Muscle layer of duodenum (tissue), 2 donors: Measurements from ENCODE around the gene PLET1.

Source experiments
- H3K27ac ChIP-seq: one replicate; pipeline ENCODE4 v1.7.0; 2013; ENCODE audit warnings: mild to moderate bottlenecking, low read length
- H3K27me3 ChIP-seq: one replicate; pipeline ENCODE4 v1.7.0; 2013; ENCODE audit warnings: low read depth, mild to moderate bottlenecking, control low read depth, low read length
- H3K36me3 ChIP-seq, 2 donors: one replicate each; pipeline ENCODE4 v1.7.0; 2013; ENCODE audit warnings: low read length in 2 of 2, control low read depth in 1 of 2, mild to moderate bottlenecking in 1 of 2; ENCODE audit not compliant: insufficient read depth in 2 of 2, control insufficient read depth in 1 of 2
- H3K4me1 ChIP-seq, 2 donors: one replicate each; pipeline ENCODE4 v1.7.0; 2013; ENCODE audit warnings: low read length in 2 of 2, mild to moderate bottlenecking in 2 of 2, control low read depth in 1 of 2, moderate library complexity in 1 of 2; ENCODE audit not compliant: insufficient read depth in 2 of 2, control insufficient read depth in 1 of 2
- H3K4me3 ChIP-seq, 2 donors: one replicate each; pipeline ENCODE4 v1.7.0; 2013; ENCODE audit warnings: low read length in 2 of 2, low read depth in 1 of 2, mild to moderate bottlenecking in 1 of 2
- H3K9me3 ChIP-seq, 2 donors: one replicate each; pipeline ENCODE4 v1.7.0; 2013; ENCODE audit warnings: low read length in 2 of 2, control low read depth in 1 of 2, mild to moderate bottlenecking in 1 of 2; ENCODE audit not compliant: control insufficient read depth in 1 of 2
- donor health status: healthy.

Gene PLET1

DNA sequence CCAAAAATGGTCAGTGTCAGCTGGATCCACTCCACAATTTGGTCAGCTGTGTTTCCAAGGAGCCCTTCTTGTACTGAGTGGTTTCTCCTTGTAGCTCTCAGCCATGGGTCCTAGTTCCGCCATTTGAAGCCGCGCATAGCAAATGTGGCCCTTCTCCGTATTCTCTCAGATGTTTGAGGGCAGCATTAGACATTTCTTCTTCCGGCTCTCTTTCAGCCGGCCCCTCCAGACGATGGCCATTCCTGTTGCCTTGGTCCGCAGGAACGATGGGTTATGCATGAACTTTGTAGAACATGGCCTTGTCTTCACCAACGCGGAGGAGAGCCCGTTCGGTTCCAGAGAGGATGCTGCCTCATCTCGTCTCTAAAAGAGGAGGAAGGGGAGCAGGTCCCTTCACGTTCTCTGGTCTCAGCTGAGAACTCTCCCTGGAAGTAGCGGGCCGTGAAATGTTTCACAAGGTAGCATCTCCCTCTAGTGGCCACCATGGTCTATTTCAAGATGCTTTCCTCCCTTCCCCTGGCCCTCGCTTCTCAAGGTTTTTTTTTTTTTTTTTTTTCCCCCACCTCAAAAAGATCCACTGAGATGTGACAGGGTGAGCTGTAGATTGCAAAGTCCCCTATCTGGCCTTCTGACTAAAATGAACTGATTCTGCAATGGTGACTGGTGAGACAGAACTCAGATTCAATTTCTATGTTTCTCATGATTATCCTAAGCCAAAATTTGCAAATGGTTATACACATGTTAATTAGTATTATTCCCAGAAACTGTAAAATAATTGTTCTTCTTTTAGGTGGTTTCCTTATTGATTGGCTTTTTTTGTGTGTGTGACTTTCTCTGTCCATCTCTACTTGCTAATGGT is 19.8 kb upstream of the PLET1 start:
- Histone ChIP-seq H3K9me3 (no peaks in the 10 kb centered on the region), H3K4me1 (no peaks in the 10 kb centered on the region), H3K36me3 (no peaks in the 10 kb centered on the region), H3K27ac (no peak overlapping the region), H3K4me3 (peak overlapping the region; percentile 68 to 73), H3K27me3 (no peaks in the 10 kb centered on the region)

- no peak overlapping the region for H3K27ac ChIP-seq
- H3K4me1 ChIP-seq, result no peaks in the 10 kb centered on the region
- H3K9me3 ChIP-seq, result no peaks in the 10 kb centered on the region
- peak overlapping the region; percentile 68 to 73 for H3K4me3 ChIP-seq
- H3K36me3 ChIP-seq, result no peaks in the 10 kb centered on the region
- no peaks in the 10 kb centered on the region for H3K27me3 ChIP-seq
Measured at GRCh38 chr11:112279901-112280267, 19.2 kb upstream of the PLET1 start.

GRCh38 chr11:112278803-112279202 is 18.1 kb upstream of the PLET1 start:
- Histone ChIP-seq H3K27me3 (no peaks in the 10 kb centered on the region), H3K4me1 (no peaks in the 10 kb centered on the region), H3K27ac (no peak overlapping the region), H3K36me3 (no peaks in the 10 kb centered on the region), H3K4me3 (no peak overlapping the region), H3K9me3 (no peaks in the 10 kb centered on the region)

DNA sequence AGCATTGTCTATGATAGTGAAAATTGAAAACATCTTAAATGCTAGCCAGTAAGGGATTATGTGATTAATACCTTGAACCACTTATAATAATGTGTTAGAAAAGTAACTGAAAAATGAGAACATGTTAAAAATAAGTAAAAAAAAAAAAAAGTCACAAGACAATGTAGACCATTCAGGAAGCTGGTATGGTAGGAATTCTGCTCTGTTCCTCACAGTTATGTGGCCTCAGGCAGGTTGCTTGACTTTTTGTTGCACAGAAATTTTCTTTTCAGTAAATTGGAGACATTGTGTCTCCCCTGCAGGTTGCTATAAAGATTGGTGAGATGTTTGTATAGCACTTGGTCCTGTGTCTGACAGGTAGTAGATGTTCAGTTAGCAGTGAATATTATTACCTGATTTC is 17.3 kb upstream of the PLET1 start:
- H3K27ac ChIP-seq, result no peak overlapping the region
- H3K36me3 ChIP-seq, result no peaks in the 10 kb centered on the region
- H3K9me3 ChIP-seq, result no peaks in the 10 kb centered on the region
- H3K27me3 ChIP-seq, result no peaks in the 10 kb centered on the region
- no peaks in the 10 kb centered on the region for H3K4me1 ChIP-seq
- H3K4me3 ChIP-seq, result no peak overlapping the region

GRCh38 chr11:112277029-112277428 is 16.4 kb upstream of the PLET1 start:
- Histone ChIP-seq H3K36me3 (no peaks in the 10 kb centered on the region), H3K27me3 (no peaks in the 10 kb centered on the region), H3K9me3 (no peaks in the 10 kb centered on the region), H3K27ac (no peak overlapping the region), H3K4me1 (no peaks in the 10 kb centered on the region), H3K4me3 (no peak overlapping the region)

GRCh38 chr11:112274007-112274783 is 13.5 kb upstream of the PLET1 start:
- H3K4me1 ChIP-seq, result no peaks in the 10 kb centered on the region
- no peaks in the 10 kb centered on the region for H3K27me3 ChIP-seq
- no peak overlapping the region for H3K27ac ChIP-seq
- H3K4me3 ChIP-seq, result no peak overlapping the region
- H3K36me3 ChIP-seq, result no peaks in the 10 kb centered on the region
- H3K9me3 ChIP-seq, result no peaks in the 10 kb centered on the region

GRCh38 chr11:112273066-112273465 is 12.4 kb upstream of the PLET1 start:
- Histone ChIP-seq H3K27ac (no peak overlapping the region), H3K27me3 (no peaks in the 10 kb centered on the region), H3K4me1 (no peaks in the 10 kb centered on the region), H3K4me3 (no peak overlapping the region), H3K9me3 (no peaks in the 10 kb centered on the region), H3K36me3 (no peaks in the 10 kb centered on the region)

DNA sequence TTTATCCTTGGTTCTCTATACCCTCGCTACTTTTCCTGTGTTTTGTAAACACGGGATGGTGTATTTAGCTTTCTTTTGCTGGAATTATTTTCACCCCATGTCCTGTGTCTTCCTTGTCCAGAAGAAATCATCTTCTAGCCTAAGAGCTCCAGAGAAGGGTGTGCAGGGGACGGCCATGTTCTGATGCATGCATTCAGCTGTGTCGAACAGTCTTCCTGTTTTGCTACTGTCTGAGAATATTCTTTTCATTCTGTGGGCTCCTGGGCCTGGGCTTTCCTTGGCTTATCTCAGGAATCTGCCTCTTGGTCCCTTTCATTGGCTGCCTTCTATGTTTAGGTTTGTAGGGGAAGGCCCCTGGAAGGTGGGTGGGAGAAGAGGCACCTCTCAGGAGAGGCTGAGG is 10.6 kb upstream of the PLET1 start:
- Histone ChIP-seq H3K9me3 (no peaks in the 10 kb centered on the region), H3K4me1 (no peaks in the 10 kb centered on the region), H3K4me3 (no peak overlapping the region), H3K27ac (no peak overlapping the region), H3K36me3 (no peaks in the 10 kb centered on the region), H3K27me3 (no peaks in the 10 kb centered on the region)

- Histone ChIP-seq H3K36me3 (no peaks in the 10 kb centered on the region), H3K27me3 (no peaks in the 10 kb centered on the region), H3K27ac (no peak overlapping the region), H3K4me3 (no peak overlapping the region), H3K4me1 (no peaks in the 10 kb centered on the region), H3K9me3 (no peaks in the 10 kb centered on the region)
Measured at GRCh38 chr11:112270551-112271180, 10.0 kb upstream of the PLET1 start.

DNA sequence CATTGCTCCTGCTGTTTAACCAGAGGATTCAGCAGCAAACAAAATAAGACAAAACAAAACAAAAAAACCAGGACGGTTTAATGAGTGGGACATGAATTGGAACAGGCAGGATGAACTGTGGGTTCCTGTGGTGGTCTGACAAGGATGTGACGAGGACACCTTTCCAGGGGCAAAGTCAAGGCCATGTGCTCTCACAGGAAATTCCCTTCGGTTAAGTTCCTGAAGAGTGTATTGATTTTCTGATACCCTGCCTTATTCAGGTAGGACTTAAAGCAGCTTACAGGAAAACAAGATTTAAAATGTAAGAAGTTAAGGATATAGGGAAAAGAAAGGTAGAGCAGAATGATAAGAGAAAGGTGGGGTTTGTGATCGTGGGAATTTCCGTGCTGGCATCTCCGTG is 8.5 kb upstream of the PLET1 start:
- H3K36me3 ChIP-seq, result no peaks in the 10 kb centered on the region
- H3K4me3 ChIP-seq, result no peak overlapping the region
- H3K27ac ChIP-seq, result no peak overlapping the region
- no peaks in the 10 kb centered on the region for H3K9me3 ChIP-seq
- H3K4me1 ChIP-seq, result no peaks in the 10 kb centered on the region
- no peaks in the 10 kb centered on the region for H3K27me3 ChIP-seq

DNA sequence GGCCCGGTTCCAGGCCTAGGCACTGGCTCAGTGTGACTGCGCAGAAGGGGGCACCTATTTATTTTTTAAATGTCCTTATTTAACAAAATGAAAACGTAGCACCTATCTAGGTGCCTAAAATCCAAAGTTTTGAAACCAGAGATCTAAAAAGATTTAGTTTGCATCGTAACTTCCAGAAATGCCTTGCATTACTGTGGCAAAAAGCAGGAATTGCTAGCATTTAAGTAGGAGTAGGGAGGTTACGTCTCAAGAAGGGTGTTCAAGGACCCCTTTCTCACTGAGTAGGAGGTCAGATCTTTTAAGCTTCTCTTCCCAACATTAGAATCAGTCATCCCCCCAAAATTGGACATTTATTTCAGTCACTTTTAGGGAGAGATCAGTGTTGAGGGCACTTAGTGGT is 7.7 kb upstream of the PLET1 start:
- Histone ChIP-seq H3K27ac (no peak overlapping the region), H3K4me1 (no peaks in the 10 kb centered on the region)

More for the DNA sequence above, 7.7 kb upstream of the PLET1 start:
- Histone ChIP-seq H3K27me3 (no peaks in the 10 kb centered on the region), H3K4me3 (no peak overlapping the region), H3K9me3 (no peaks in the 10 kb centered on the region), H3K36me3 (no peaks in the 10 kb centered on the region)
